SHP77 treated with DMSO at 0.1 percent for 48 hours (cell line): ENCODE measurements around the gene ANGPTL2.

ENCODE experiments used
- DNase-seq: peaks from one replicate; lab custom pipeline; 2025; lab: John Stamatoyannopoulos, UW

Gene ANGPTL2

GRCh38 chr9:127116957-127117356 lies 5.5 kb downstream of the ANGPTL2 start:
- DNase-seq, result no peak

- no peak for DNase-seq
Observed at GRCh38 chr9:127116088-127116726, 6.2 kb downstream of the ANGPTL2 start.

GRCh38 chr9:127114606-127115005 lies 7.8 kb downstream of the ANGPTL2 start:
- DNase-seq, result no peak

GRCh38 chr9:127113191-127113972 lies 9.1 kb downstream of the ANGPTL2 start:
- DNase-seq, result no peak

GRCh38 chr9:127112735-127113161 lies 9.7 kb downstream of the ANGPTL2 start:
- no peak for DNase-seq

GRCh38 chr9:127112056-127112455 lies 10.4 kb downstream of the ANGPTL2 start:
- no peak for DNase-seq

GRCh38 chr9:127109212-127109711 lies 13.2 kb downstream of the ANGPTL2 start:
- DNase-seq, result no peak

- DNase-seq, result no peak
Observed at GRCh38 chr9:127107929-127108876, 14.2 kb downstream of the ANGPTL2 start.

- DNase-seq, result no peak
Observed at GRCh38 chr9:127107171-127107928, 15.1 kb downstream of the ANGPTL2 start.

GRCh38 chr9:127106466-127106855 lies 16.0 kb downstream of the ANGPTL2 start:
- DNase-seq, result no peak

- DNase-seq, result no peak
Observed at GRCh38 chr9:127105805-127106465, 16.5 kb downstream of the ANGPTL2 start.

- no peak for DNase-seq
Observed at GRCh38 chr9:127104581-127105311, 17.7 kb downstream of the ANGPTL2 start.

GRCh38 chr9:127102788-127103187 lies 19.6 kb downstream of the ANGPTL2 start:
- no peak for DNase-seq

- DNase-seq, result no peak
Observed at GRCh38 chr9:127102176-127102575, 20.3 kb downstream of the ANGPTL2 start.

GRCh38 chr9:127099664-127100063 lies 22.8 kb downstream of the ANGPTL2 start:
- no peak for DNase-seq

GRCh38 chr9:127098916-127099553 lies 23.4 kb downstream of the ANGPTL2 start:
- DNase-seq, result no peak

- DNase-seq, result no peak
Observed at GRCh38 chr9:127097683-127098082, 24.8 kb downstream of the ANGPTL2 start.

- no peak for DNase-seq
Observed at GRCh38 chr9:127096208-127096607, 26.2 kb downstream of the ANGPTL2 start.

- DNase-seq, result no peak
Observed at GRCh38 chr9:127095411-127095810, 27.0 kb downstream of the ANGPTL2 start.
